Neural progenitor cell (in vitro differentiated cells): ENCODE data around the gene ANKRD28. TPM values are rescaled to one million over a fixed set of nuclear protein-coding genes. Genes with fewer than 3 reads are reported as not detected.

ENCODE experiments used
- DNase-seq: peaks from one replicate; pipeline ENCODE4 v3.0.0-alpha.2; 2016; ENCODE audit warnings: low spot score
- H2AFZ ChIP-seq: fragments of 200-600 bp; sonication (generic); replicated peaks from 2 replicates; pipeline ENCODE4 v1.6.1; 2016; ENCODE audit warnings: antibody characterized with exemption
- H3F3A ChIP-seq: fragments of 200-600 bp; sonication (generic); 2 replicates; pipeline ENCODE4 v1.6.1; 2016; ENCODE audit warnings: antibody characterized with exemption, low read depth
- H3K27ac ChIP-seq: fragments of 200-600 bp; sonication (generic); 2 replicates; pipeline ENCODE4 v1.5.1; 2016; ENCODE audit warnings: mild to moderate bottlenecking
- H3K27me3 ChIP-seq: fragments of 200-600 bp; sonication (generic); 2 replicates; pipeline ENCODE4 v1.6.1; 2016; ENCODE audit warnings: mild to moderate bottlenecking, moderate library complexity
- H3K36me3 ChIP-seq: fragments of 200-600 bp; sonication (generic); 2 replicates; pipeline ENCODE4 v1.5.1; 2016
- H3K4me1 ChIP-seq: fragments of 200-600 bp; sonication (generic); 2 replicates; pipeline ENCODE4 v1.6.1; 2016; ENCODE audit warnings: mixed run types
- H3K4me2 ChIP-seq: fragments of 200-600 bp; sonication (generic); 2 replicates; pipeline ENCODE4 v1.6.1; 2016
- H3K4me3 ChIP-seq: fragments of 200-600 bp; sonication (generic); 2 replicates; pipeline ENCODE4 v1.5.1; 2016
- H3K79me2 ChIP-seq: fragments of 200-600 bp; sonication (generic); 2 replicates; pipeline ENCODE4 v1.6.1; 2016; ENCODE audit warnings: low read depth
- H3K9ac ChIP-seq: fragments of 200-600 bp; sonication (generic); 2 replicates; pipeline ENCODE4 v1.6.1; 2016
- H3K9me3 ChIP-seq: fragments of 200-600 bp; sonication (generic); 2 replicates; pipeline ENCODE4 v1.5.1; 2016; ENCODE audit warnings: low read depth
- H4K20me1 ChIP-seq: fragments of 200-600 bp; sonication (generic); 2 replicates; pipeline ENCODE4 v1.6.1; 2016; ENCODE audit warnings: low read depth
- H3K27ac Mint-ChIP-seq: 3 replicates; pipeline ENCODE4 v1.8.0; 2021; ENCODE audit warnings: mixed read lengths
- H3K27me3 Mint-ChIP-seq: 2 replicates; pipeline ENCODE4 v1.8.0; 2022; ENCODE audit warnings: low read depth, mild to moderate bottlenecking, inconsistent platforms, moderate library complexity, mixed read lengths; ENCODE audit not compliant: insufficient read depth
- H3K36me3 Mint-ChIP-seq: 3 replicates; pipeline ENCODE4 v1.8.0; 2021; ENCODE audit warnings: mixed read lengths
- H3K4me1 Mint-ChIP-seq: 3 replicates; pipeline ENCODE4 v1.8.0; 2021; ENCODE audit warnings: mixed read lengths
- H3K4me3 Mint-ChIP-seq: 3 replicates; pipeline ENCODE4 v1.8.0; 2021; ENCODE audit warnings: mild to moderate bottlenecking, moderate library complexity, mixed read lengths
- H3K9me3 Mint-ChIP-seq: 3 replicates; pipeline ENCODE4 v1.8.0; 2020; ENCODE audit warnings: mixed read lengths
- CTCF ChIP-seq: fragments of 200-600 bp; sonication (generic); IDR thresholded peaks from 2 replicates; pipeline ENCODE4 v1.5.1; 2017; ENCODE audit warnings: antibody characterized with exemption, mild to moderate bottlenecking
- EZH2 ChIP-seq: fragments of 200-600 bp; sonication (generic); IDR thresholded peaks from 2 replicates; pipeline ENCODE4 v1.6.1; 2017; ENCODE audit warnings: antibody characterized with exemption, mild to moderate bottlenecking, moderate library complexity
- EZH2phosphoT487 ChIP-seq: fragments of 200-600 bp; sonication (generic); IDR thresholded peaks from 2 replicates; pipeline ENCODE4 v1.6.1; 2017; ENCODE audit warnings: antibody characterized with exemption
- total RNA-seq: library from RNA; depleted of rRNA; stranded (reverse); fragments of >200 nt; gene quantifications from 2 replicates; pipeline ENCODE4 v1.2.3, GENCODE V29; 2015; ENCODE audit warnings: low replicate concordance

Gene ANKRD28
- total RNA-seq, 1 donor from 2014 or later, result 36.4 TPM

- H3K27ac ChIP-seq, result no peak overlapping the region
- Mint-ChIP-seq H3K9me3 (no peaks in the 10 kb centered on the region), H3K4me1 (no peaks in the 10 kb centered on the region), H3K36me3 (peaks cover 13% of the 10 kb centered on the region), H3K4me3 (no peak overlapping the region), H3K27me3 (no peaks in the 10 kb centered on the region), H3K27ac (no peak overlapping the region)
- TF ChIP-seq CTCF (no peak), EZH2phosphoT487 (no peak), EZH2 (no peak)
- no peak overlapping the region for H2AFZ ChIP-seq
- no peaks in the 10 kb centered on the region for H3K9me3 ChIP-seq
- peaks cover 14% of the 10 kb centered on the region for H3K36me3 ChIP-seq
- H3K79me2 ChIP-seq, result no peaks in the 10 kb centered on the region
- H3K4me2 ChIP-seq, result no peak overlapping the region
- H3K4me1 ChIP-seq, result no peaks in the 10 kb centered on the region
- H3K9ac ChIP-seq, result no peak overlapping the region
- no peak overlapping the region for H3K4me3 ChIP-seq
- no peaks in the 10 kb centered on the region for H3K27me3 ChIP-seq
- H4K20me1 ChIP-seq, result no peaks in the 10 kb centered on the region
- DNase-seq, result no peak
- no peaks in the 10 kb centered on the region for H3F3A ChIP-seq
Observed at GRCh38 chr3:15716178-15716577, 81.6 kb downstream of the ANKRD28 start.

GRCh38 chr3:15714448-15714847 is 83.3 kb downstream of the ANKRD28 start:
- H3K4me1 ChIP-seq, result no peaks in the 10 kb centered on the region
- no peak overlapping the region for H3K4me3 ChIP-seq
- H3F3A ChIP-seq, result no peaks in the 10 kb centered on the region
- H3K27ac ChIP-seq, result no peak overlapping the region
- no peak for TF ChIP-seq CTCF
- no peak for TF ChIP-seq EZH2
- no peak for TF ChIP-seq EZH2phosphoT487
- no peak overlapping the region for H3K9ac ChIP-seq
- no peaks in the 10 kb centered on the region for H3K27me3 ChIP-seq
- H3K9me3 ChIP-seq, result no peaks in the 10 kb centered on the region
- H3K36me3 Mint-ChIP-seq, result peaks cover 7% of the 10 kb centered on the region
- H3K27ac Mint-ChIP-seq, result no peak overlapping the region
- H3K4me1 Mint-ChIP-seq, result no peaks in the 10 kb centered on the region
- H4K20me1 ChIP-seq, result no peaks in the 10 kb centered on the region
- no peak overlapping the region for H2AFZ ChIP-seq
- H3K4me2 ChIP-seq, result no peak overlapping the region
- no peak overlapping the region for H3K4me3 Mint-ChIP-seq
- H3K36me3 ChIP-seq, result peaks cover 5% of the 10 kb centered on the region
- DNase-seq, result no peak
- H3K27me3 Mint-ChIP-seq, result no peaks in the 10 kb centered on the region
- no peaks in the 10 kb centered on the region for H3K79me2 ChIP-seq
- H3K9me3 Mint-ChIP-seq, result no peaks in the 10 kb centered on the region

DNA sequence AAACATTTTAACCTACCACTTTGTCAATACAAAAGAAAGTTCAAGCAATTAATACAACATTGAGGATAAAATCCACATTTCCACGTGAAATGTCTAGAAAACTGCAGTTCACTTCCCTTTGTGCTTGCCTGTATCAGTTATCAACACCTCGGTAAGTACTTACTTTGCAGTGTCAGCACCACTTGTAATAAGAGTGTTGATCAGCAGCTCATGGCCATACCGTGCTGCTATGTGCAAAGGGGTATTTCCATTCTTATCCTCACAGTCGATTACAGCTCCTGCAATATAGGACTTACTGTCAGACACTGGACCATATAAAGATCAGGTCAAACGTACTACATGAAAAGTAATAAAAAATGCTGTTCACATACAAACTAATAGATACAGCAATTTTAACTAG is 84.4 kb downstream of the ANKRD28 start:
- no peaks in the 10 kb centered on the region for H3K4me1 Mint-ChIP-seq
- no peaks in the 10 kb centered on the region for H3K9me3 Mint-ChIP-seq
- H3K4me3 ChIP-seq, result no peak overlapping the region
- DNase-seq, result no peak
- no peaks in the 10 kb centered on the region for H3K27me3 ChIP-seq
- no peak overlapping the region for H3K4me2 ChIP-seq
- H3K9ac ChIP-seq, result no peak overlapping the region
- TF ChIP-seq CTCF (no peak), EZH2 (no peak), EZH2phosphoT487 (no peak)
- no peaks in the 10 kb centered on the region for H3K27me3 Mint-ChIP-seq
- no peak overlapping the region for H3K27ac Mint-ChIP-seq
- no peak overlapping the region for H2AFZ ChIP-seq
- H3K36me3 Mint-ChIP-seq, result peaks cover 11% of the 10 kb centered on the region
- H3K4me1 ChIP-seq, result no peaks in the 10 kb centered on the region
- no peak overlapping the region for H3K27ac ChIP-seq
- no peaks in the 10 kb centered on the region for H3F3A ChIP-seq
- no peaks in the 10 kb centered on the region for H3K9me3 ChIP-seq
- H3K4me3 Mint-ChIP-seq, result no peak overlapping the region
- H3K36me3 ChIP-seq, result peaks cover 5% of the 10 kb centered on the region
- no peaks in the 10 kb centered on the region for H3K79me2 ChIP-seq
- H4K20me1 ChIP-seq, result no peaks in the 10 kb centered on the region

DNA sequence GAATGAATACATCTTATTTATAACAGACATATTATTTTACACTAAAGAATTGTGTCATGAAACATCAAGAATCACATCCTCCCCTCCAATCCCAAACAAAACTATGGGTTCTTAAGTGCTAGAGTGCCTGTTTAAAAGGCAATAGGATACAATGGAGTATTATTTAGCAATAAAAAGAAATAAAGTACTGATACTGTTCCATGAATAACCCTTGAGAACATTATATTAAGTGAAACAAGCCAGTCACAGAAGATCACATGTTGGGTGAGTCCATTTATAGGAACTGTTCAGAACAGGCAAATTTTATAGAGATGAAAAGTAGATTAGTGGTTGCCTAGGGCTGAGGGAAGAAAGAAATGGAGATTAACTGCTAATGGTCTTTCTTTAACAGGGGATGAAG is 86.5 kb downstream of the ANKRD28 start:
- H3K27ac Mint-ChIP-seq, result no peak overlapping the region
- H3K27me3 Mint-ChIP-seq, result no peaks in the 10 kb centered on the region
- Histone ChIP-seq H3K79me2 (no peaks in the 10 kb centered on the region), H3F3A (no peaks in the 10 kb centered on the region), H3K4me1 (no peaks in the 10 kb centered on the region), H3K9me3 (no peaks in the 10 kb centered on the region), H3K9ac (no peak overlapping the region), H2AFZ (no peak overlapping the region), H4K20me1 (no peaks in the 10 kb centered on the region), H3K27me3 (no peaks in the 10 kb centered on the region), H3K27ac (no peak overlapping the region), H3K36me3 (peaks cover 5% of the 10 kb centered on the region), H3K4me2 (no peak overlapping the region), H3K4me3 (no peak overlapping the region)
- TF ChIP-seq EZH2phosphoT487 (no peak), EZH2 (no peak), CTCF (no peak)
- H3K9me3 Mint-ChIP-seq, result no peaks in the 10 kb centered on the region
- no peak for DNase-seq
- H3K36me3 Mint-ChIP-seq, result peaks cover 24% of the 10 kb centered on the region
- H3K4me3 Mint-ChIP-seq, result no peak overlapping the region
- no peaks in the 10 kb centered on the region for H3K4me1 Mint-ChIP-seq
